SK-N-SH (cell line): ENCODE results near the gene SECTM1. TPM values are rescaled to one million over a fixed set of nuclear protein-coding genes. Genes with fewer than 3 reads are reported as not detected.

Experiments
- CTCF ChIA-PET: fragments of 300-600, 350-600 bp; formaldehyde crosslinking; extraction: SDS; loops from one replicate; lab custom pipeline; 2021; lab: Yijun Ruan, JAX
- POLR2A ChIA-PET: fragments of 350-600 bp; sonication (Branson Sonifier 250); formaldehyde crosslinking; extraction: SDS; loops from one replicate; lab custom pipeline; 2020; ENCODE audit warnings: antibody characterized with exemption, inconsistent platforms; lab: Yijun Ruan, JAX
- DNase-seq: peaks from one replicate; pipeline ENCODE4 v3.0.0; 2012
- H2AFZ ChIP-seq: fragments of 200-600 bp; sonication (generic); 2 replicates; pipeline ENCODE4 v1.8.1; 2016; ENCODE audit warnings: antibody characterized with exemption, mild to moderate bottlenecking, low read depth
- H3F3A ChIP-seq: fragments of 200-600 bp; sonication (generic); replicated peaks from 2 replicates; pipeline ENCODE3; 2016; ENCODE audit warnings: antibody characterized with exemption, mild to moderate bottlenecking; ENCODE audit not compliant: insufficient read depth
- H3K27ac ChIP-seq, 2 experiments: fragments of 200-500 bp in 1 of 2; fragments of 200-600 bp in 1 of 2; sonication (Bioruptor generic) in 1 of 2; sonication (generic), shearing (Covaris generic) in 1 of 2; 2 replicates each; pipeline versions ENCODE4 v1.5.1 to v1.6.1; 2014 to 2016; ENCODE audit warnings: low read depth in 2 of 2, inconsistent platforms in 1 of 2, low read length in 1 of 2, mild to moderate bottlenecking in 1 of 2, mixed read lengths in 1 of 2
- H3K27me3 ChIP-seq: fragments of 200-600 bp; sonication (generic), shearing (Covaris generic); 2 replicates; pipeline ENCODE4 v1.6.1; 2016; ENCODE audit warnings: mixed run types; ENCODE audit not compliant: insufficient read depth
- H3K36me3 ChIP-seq, 2 experiments: fragments of 200-500 bp in 1 of 2; fragments of 200-600 bp in 1 of 2; sonication (Bioruptor generic) in 1 of 2; sonication (generic) in 1 of 2; replicated peaks in 1 of 2; 2 replicates each; pipeline versions ENCODE3 to v1.5.1; 2014 to 2016; ENCODE audit warnings: low read length in 1 of 2, mild to moderate bottlenecking in 1 of 2; ENCODE audit not compliant: insufficient read depth in 2 of 2, control insufficient read depth in 1 of 2
- H3K4me1 ChIP-seq, 2 experiments: fragments of 200-500 bp in 1 of 2; fragments of 200-600 bp in 1 of 2; sonication (Bioruptor generic) in 1 of 2; sonication (generic), shearing (Covaris generic) in 1 of 2; 2 replicates each; pipeline versions ENCODE4 v1.5.1 to v1.6.1; 2014 to 2016; ENCODE audit warnings: low read depth in 1 of 2, low read length in 1 of 2, mixed run types in 1 of 2; ENCODE audit not compliant: insufficient read depth in 2 of 2, control insufficient read depth in 1 of 2
- H3K4me2 ChIP-seq: fragments of 200-600 bp; sonication (generic), shearing (Covaris generic); 2 replicates; pipeline ENCODE4 v1.6.1; 2017; ENCODE audit warnings: mixed run types
- H3K4me3 ChIP-seq, 2 experiments: fragments of 200-500 bp in 1 of 2; fragments of 200-600 bp in 1 of 2; sonication (Bioruptor generic) in 1 of 2; sonication (generic), shearing (Covaris generic) in 1 of 2; 2 replicates each; pipeline versions ENCODE4 v1.5.1 to v1.8.1; 2014 to 2016; ENCODE audit warnings: low read depth in 2 of 2, inconsistent platforms in 1 of 2, low read length in 1 of 2, mild to moderate bottlenecking in 1 of 2, mixed read lengths in 1 of 2, moderate library complexity in 1 of 2
- H3K79me2 ChIP-seq: fragments of 200-600 bp; sonication (generic); 2 replicates; pipeline ENCODE4 v1.8.1; 2017; ENCODE audit warnings: mild to moderate bottlenecking; ENCODE audit not compliant: insufficient read depth
- H3K9ac ChIP-seq: fragments of 200-600 bp; sonication (generic); 2 replicates; pipeline ENCODE4 v1.6.1; 2017; ENCODE audit warnings: mixed run types
- H3K9me2 ChIP-seq: fragments of 200-600 bp; sonication (generic); 2 replicates; pipeline ENCODE4 v1.6.1; 2017; ENCODE audit warnings: mixed run types
- H3K9me3 ChIP-seq: fragments of 200-600 bp; sonication (generic); 2 replicates; pipeline ENCODE4 v1.6.1; 2017; ENCODE audit warnings: mixed run types, mild to moderate bottlenecking, moderate library complexity
- H4K20me1 ChIP-seq: fragments of 200-600 bp; sonication (generic); 2 replicates; pipeline ENCODE4 v1.6.1; 2017; ENCODE audit warnings: mild to moderate bottlenecking, mixed run types; ENCODE audit not compliant: insufficient read depth
- CHD2 ChIP-seq: fragments of 150-350 bp; IDR thresholded peaks from 2 replicates; pipeline ENCODE4 v1.6.1; 2018; ENCODE audit warnings: low read length; ENCODE audit not compliant: partially characterized antibody
- ELF1 ChIP-seq: IDR thresholded peaks from 2 replicates; pipeline ENCODE4 v1.4.0; 2012
- EP300 ChIP-seq, 2 experiments: IDR thresholded peaks; 2 replicates each; pipeline versions ENCODE4 v1.4.0 to v1.6.1; 2012; ENCODE audit warnings: borderline replicate concordance in 1 of 2, low read depth in 1 of 2, low read length in 1 of 2
- EZH2phosphoT487 ChIP-seq: fragments of 200-600 bp; sonication (generic); IDR thresholded peaks from 2 replicates; pipeline ENCODE4 v1.6.1; 2017; ENCODE audit warnings: low read depth, mixed run types, mild to moderate bottlenecking, antibody characterized with exemption, moderate library complexity, borderline replicate concordance
- FOSL2 ChIP-seq: IDR thresholded peaks from 2 replicates; pipeline ENCODE4 v1.4.0; 2012; ENCODE audit warnings: low read depth, mild to moderate bottlenecking, moderate library complexity, borderline replicate concordance
- GATA2 ChIP-seq: sonication (generic); formaldehyde crosslinking; IDR thresholded peaks from 2 replicates; pipeline ENCODE4 v1.5.0; 2020; ENCODE audit warnings: mild to moderate bottlenecking, missing genetic modification reagents
- JUND ChIP-seq: IDR thresholded peaks from 2 replicates; pipeline ENCODE4 v1.4.0; 2012
- MEF2A ChIP-seq: IDR thresholded peaks from 2 replicates; pipeline ENCODE4 v1.4.0; 2012; ENCODE audit warnings: low read depth, borderline replicate concordance
- NFIC ChIP-seq: IDR thresholded peaks from 2 replicates; pipeline ENCODE4 v1.4.0; 2012; ENCODE audit warnings: borderline replicate concordance
- NRF1 ChIP-seq: IDR thresholded peaks from 2 replicates; pipeline ENCODE4 v1.6.1; 2012; ENCODE audit warnings: low read depth, mild to moderate bottlenecking, low read length
- RCOR1 ChIP-seq: fragments of 150-350 bp; IDR thresholded peaks from 2 replicates; pipeline ENCODE4 v1.6.1; 2017; ENCODE audit warnings: antibody characterized with exemption, low read length
- RXRA ChIP-seq: IDR thresholded peaks from 2 replicates; pipeline ENCODE4 v1.4.0; 2012; ENCODE audit warnings: low read depth, mild to moderate bottlenecking, borderline replicate concordance
- SIN3A ChIP-seq: IDR thresholded peaks from 2 replicates; pipeline ENCODE4 v1.6.1; 2012; ENCODE audit warnings: low read depth, mild to moderate bottlenecking, low read length, moderate library complexity, borderline replicate concordance
- TCF12 ChIP-seq: IDR thresholded peaks from 2 replicates; pipeline ENCODE4 v1.4.0; 2012
- TEAD4 ChIP-seq: IDR thresholded peaks from 2 replicates; pipeline ENCODE4 v1.4.0; 2012; ENCODE audit warnings: mild to moderate bottlenecking, borderline replicate concordance; ENCODE audit not compliant: insufficient read depth
- WGBS: methylation state at CpG from one replicate; pipeline ENCODE4 v1.1.6; 2017; ENCODE audit warnings: low lambda C conversion rate; 5-methylcytosine and 5-hydroxymethylcytosine counted together
- polyA plus RNA-seq, 3 experiments: library from polyadenylated mRNA; depleted of rRNA; stranded (reverse); fragments of >200 nt; gene quantifications; 2 replicates each; pipeline ENCODE4 v1.2.3, GENCODE V29; 2012
- TF ChIP-seq, protein P1 (sequence below): fragments of 150-350 bp; IDR thresholded peaks from 2 replicates; pipeline ENCODE4 v1.6.1; 2017; ENCODE audit warnings: antibody characterized with exemption, low read length, low read depth, borderline replicate concordance
- TF ChIP-seq, protein P2 (sequence below): IDR thresholded peaks from 2 replicates; pipeline ENCODE4; 2012

SECTM1 gene
- polyA plus RNA-seq, 1 of the 3 experiments (the other 2 are of a cell fraction): 3.8 TPM

DNA sequence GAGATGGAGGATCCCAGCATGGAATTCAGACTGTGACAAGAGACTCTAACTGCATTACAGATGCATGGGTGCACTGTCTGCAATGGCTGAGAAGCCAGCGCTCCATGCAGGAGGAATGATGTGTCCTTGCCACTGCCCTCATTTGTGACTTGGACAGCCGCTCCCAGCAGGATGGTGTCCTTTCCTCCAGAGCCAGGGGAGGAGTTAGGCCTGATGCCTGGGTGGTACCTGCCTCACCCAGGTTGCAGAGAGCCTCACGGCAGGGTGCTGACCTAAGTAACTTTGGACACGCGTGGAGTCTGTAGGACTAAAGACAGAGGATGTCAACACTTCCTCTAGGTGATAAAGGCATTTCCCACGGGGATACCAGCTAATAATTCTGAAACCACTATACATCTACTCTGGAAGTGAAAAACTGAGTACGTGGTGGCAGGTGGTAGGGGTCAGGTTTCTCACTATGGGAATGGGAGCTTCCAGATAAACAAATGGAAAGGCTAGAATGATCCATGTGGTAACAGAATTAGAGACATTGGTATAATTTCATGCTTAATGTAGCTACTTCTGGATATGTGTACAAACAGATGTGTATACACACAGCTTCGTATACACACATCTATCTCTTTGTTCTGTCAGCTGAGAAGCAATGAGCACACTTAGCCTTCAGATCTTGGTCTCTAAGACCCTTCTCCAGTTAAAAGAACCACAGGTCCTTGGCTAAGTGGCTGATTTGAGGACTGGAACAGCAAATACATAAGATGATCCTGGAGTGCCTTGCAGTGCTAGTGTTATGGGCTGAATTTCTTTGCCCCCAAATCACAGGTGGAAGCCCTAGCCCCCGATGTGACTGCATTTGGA, 46.3 kb downstream of the SECTM1 start:
- 88% methylated on average over 9 of the region's 9 CpGs for WGBS
- Histone ChIP-seq H3K27ac (no peak overlapping the region), H2AFZ (no peak overlapping the region), H3K27me3 (no peaks in the 10 kb centered on the region), H3K4me1 (peaks cover 23 to 25% of the 10 kb centered on the region in 2 experiments; a peak in 3 of 4 replicates), H4K20me1 (no peaks in the 10 kb centered on the region), H3F3A (peaks cover 16% of the 10 kb centered on the region), H3K9me3 (no peaks in the 10 kb centered on the region), H3K9me2 (no peaks in the 10 kb centered on the region), H3K79me2 (peaks cover 2% of the 10 kb centered on the region; the same call in 1 of the 2 replicates), H3K4me2 (no peak overlapping the region), H3K4me3 (no peak overlapping the region), H3K36me3 (no peaks in the 10 kb centered on the region), H3K9ac (no peak overlapping the region)
- no peak for TF ChIP-seq TEAD4
- no peak for TF ChIP-seq EZH2phosphoT487
- TF ChIP-seq NFIC: no peak
- TF ChIP-seq ELF1: no peak
- TF ChIP-seq TCF12: no peak
- TF ChIP-seq MEF2A: no peak
- TF ChIP-seq SIN3A: no peak
- TF ChIP-seq CHD2: no peak
- TF ChIP-seq, protein P1, sequence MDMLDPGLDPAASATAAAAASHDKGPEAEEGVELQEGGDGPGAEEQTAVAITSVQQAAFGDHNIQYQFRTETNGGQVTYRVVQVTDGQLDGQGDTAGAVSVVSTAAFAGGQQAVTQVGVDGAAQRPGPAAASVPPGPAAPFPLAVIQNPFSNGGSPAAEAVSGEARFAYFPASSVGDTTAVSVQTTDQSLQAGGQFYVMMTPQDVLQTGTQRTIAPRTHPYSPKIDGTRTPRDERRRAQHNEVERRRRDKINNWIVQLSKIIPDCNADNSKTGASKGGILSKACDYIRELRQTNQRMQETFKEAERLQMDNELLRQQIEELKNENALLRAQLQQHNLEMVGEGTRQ: no peak
- TF ChIP-seq JUND: no peak
- TF ChIP-seq EP300 (IDR thresholded peaks at IDR 0.05; ENCODE audit: borderline replicate concordance in 1 of 2, low read depth in 1 of 2, low read length in 1 of 2): no peak
- no peak for TF ChIP-seq RCOR1
- TF ChIP-seq FOSL2: no peak
- no peak for TF ChIP-seq GATA2 (CRISPR knock-in tag)
- TF ChIP-seq RXRA: no peak
- no peak for TF ChIP-seq NRF1
- POLR2A ChIA-PET: no interaction called here
- DNase-seq: no peak
- CTCF ChIA-PET: no interaction called here

DNA sequence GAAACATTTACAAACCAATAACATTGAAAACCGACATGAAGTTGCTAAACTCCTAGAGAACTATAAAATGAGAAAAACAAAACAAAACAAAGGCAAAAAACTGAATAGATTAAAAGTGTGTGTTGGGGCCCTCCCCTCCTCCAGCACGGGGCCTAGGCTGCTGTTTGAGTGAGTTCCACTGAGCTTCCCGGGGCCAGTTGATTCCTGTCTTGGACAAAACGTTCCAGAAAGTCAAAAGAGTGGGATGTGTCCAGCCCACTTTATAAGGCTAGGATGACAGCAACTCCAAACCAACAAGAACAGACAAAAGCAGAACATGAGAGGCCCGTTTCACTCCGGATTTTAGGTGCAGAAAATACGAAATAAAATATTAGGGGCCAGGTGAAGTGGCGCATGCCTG, 48.4 kb downstream of the SECTM1 start:
- peaks cover 14% of the 10 kb centered on the region for H3F3A ChIP-seq
- H3K36me3 ChIP-seq: no peaks in the 10 kb centered on the region
- no peaks in the 10 kb centered on the region for H3K27me3 ChIP-seq
- POLR2A ChIA-PET: interaction anchor here (3.6 kb wide), 1 partner anchor 7 kb away, joined by 48 read pairs; no protein-coding TSS in a partner anchor
- no peaks in the 10 kb centered on the region for H4K20me1 ChIP-seq
- peaks cover 23 to 32% of the 10 kb centered on the region in 2 experiments; a peak in 3 of 4 replicates for H3K4me1 ChIP-seq
- WGBS: 81% methylated on average over 8 of the region's 8 CpGs
- no peak overlapping the region for H3K9ac ChIP-seq
- H3K4me2 ChIP-seq: no peak overlapping the region
- no peak overlapping the region for H2AFZ ChIP-seq
- no peak overlapping the region for H3K27ac ChIP-seq
- no peak for DNase-seq
- H3K79me2 ChIP-seq: no peaks in the 10 kb centered on the region
- TF ChIP-seq, protein P2, sequence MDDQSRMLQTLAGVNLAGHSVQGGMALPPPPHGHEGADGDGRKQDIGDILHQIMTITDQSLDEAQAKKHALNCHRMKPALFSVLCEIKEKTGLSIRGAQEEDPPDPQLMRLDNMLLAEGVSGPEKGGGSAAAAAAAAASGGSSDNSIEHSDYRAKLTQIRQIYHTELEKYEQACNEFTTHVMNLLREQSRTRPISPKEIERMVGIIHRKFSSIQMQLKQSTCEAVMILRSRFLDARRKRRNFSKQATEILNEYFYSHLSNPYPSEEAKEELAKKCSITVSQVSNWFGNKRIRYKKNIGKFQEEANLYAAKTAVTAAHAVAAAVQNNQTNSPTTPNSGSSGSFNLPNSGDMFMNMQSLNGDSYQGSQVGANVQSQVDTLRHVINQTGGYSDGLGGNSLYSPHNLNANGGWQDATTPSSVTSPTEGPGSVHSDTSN: no peak
- no peak overlapping the region for H3K4me3 ChIP-seq
- CTCF ChIA-PET: interaction anchor here (1.0 to 1.5 kb wide), 2 partner anchors 37 to 79 kb away, joined by 3 to 4 read pairs; no protein-coding TSS in a partner anchor
- H3K9me2 ChIP-seq: no peaks in the 10 kb centered on the region
- H3K9me3 ChIP-seq: no peaks in the 10 kb centered on the region
